Hematopoietic multipotent progenitor cell (in vitro differentiated cells): ENCODE results near the gene MED25. TPM values are rescaled to one million over a fixed set of nuclear protein-coding genes. Genes with fewer than 3 reads are reported as not detected.

ENCODE experiments used
- DNase-seq, 3 donors: peaks; one replicate each; pipeline ENCODE4 v3.0.0-alpha.2; 2011 to 2015; ENCODE audit warnings: low read depth in 2 of 3, low spot score in 2 of 3
- total RNA-seq: library from RNA; depleted of rRNA; stranded (reverse); fragments of >200 nt; gene quantifications from one replicate; pipeline ENCODE4 v1.2.3, GENCODE V29; 2012

MED25 gene
- 50.9 TPM for total RNA-seq

DNA sequence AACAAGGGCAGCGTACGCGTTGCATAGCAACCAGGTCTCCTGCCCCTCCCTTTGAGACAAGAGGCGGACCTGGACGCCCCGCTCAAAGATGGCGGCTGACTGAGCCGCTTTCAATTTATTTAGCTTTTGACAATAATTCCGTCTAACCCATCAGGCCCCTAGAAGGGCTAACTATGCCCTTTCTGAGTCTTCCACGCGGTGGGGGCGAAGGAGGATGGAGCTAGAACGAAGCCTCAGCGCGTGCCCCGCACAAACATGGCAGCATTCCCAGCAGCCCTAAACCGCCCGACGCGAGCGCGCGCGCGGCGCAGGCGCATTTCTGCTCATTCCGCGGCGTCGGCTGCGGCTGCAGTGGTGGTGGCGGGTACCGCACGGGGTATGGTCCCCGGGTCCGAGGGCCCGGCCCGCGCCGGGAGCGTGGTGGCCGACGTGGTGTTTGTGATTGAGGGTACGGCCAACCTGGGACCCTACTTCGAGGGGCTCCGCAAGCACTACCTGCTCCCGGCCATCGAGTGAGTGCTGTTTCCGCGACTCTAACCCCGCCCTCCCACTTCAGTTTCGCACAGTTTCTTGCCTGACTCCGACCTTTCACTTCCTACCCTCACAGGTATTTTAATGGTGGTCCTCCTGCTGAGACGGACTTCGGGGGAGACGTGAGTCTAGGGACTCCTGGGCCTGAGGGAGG is at the start of gene MED25:
Gene MED25, plus strand, starts transcription at position 326 of the 685 bp plus-strand sequence. Its CDS starts 53 bp downstream, at position 379.
- peak; percentile 88 to 96 (median 91) for DNase-seq

DNA sequence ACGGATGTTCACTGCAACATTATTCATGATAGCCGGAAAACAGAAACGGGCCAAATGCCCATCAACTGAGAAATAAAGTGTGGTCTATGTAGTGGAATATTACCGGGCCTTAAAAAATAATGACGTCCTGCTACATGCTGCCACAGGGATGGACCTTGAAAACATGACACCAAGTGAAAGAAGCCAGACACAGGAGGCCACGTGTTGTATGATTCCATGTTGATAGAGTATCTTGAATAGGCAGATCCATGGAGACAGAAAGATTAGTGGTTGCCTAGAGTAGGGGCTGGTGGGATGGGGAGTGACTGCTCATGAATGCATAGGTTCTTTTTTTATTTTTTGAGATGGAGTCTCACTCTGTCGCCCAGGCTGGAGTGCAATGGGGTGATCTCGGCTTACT is 47.6 kb upstream of the MED25 start:
- no peak for DNase-seq

DNA sequence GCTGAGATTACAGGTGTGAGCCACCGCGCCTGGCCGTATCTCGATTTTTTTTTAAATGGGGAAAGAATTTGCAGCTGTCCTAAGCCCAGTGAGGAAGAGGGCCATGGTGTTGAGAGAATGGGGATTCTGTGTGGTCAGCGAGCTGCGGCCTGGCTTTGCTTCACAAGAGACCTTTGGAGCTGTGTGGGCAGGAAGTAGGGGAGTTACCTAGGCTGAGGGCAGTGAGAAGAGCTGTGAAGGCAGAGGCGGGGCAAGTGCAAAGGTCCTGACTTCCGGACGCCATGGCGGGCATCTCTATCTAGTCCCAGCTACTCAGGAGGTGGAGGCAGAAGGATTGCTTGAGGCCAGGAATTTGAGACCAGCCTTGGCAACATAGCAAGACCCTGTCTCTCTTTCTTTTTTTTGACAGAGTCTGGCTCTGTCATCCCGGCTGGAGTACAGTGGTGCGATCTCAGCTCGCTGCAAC is 46.4 kb upstream of the MED25 start:
- DNase-seq = no peak

DNA sequence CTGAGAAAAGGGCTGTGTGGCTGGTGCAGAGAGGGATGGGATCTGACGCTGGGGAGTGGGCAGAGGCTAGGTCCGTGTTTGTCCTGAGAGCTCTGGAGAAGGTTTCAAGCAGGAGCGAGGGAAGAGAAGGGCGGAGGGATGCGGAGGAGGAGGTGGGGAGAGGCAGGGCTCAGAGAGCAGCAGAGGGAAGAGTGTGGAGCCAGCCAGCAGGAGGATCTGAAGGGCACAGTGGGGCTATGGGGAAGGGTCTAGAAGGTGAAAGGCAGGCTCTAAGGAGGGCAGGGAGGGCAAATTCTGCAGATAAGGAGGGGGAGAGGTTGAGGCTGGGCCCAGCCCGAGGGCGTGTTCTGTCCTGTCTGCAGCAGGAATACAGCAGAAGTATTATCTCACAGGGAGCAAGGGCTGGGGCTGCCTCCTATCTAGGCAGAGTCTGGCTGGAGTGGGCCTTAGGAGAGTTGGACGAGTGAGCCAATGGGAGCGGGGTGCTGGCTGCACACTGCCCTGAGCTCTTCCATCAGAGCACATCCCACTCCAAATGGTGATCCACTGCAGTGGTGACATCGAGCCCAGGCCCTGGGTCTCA is 45.1 kb upstream of the MED25 start:
- DNase-seq = no peak

DNA sequence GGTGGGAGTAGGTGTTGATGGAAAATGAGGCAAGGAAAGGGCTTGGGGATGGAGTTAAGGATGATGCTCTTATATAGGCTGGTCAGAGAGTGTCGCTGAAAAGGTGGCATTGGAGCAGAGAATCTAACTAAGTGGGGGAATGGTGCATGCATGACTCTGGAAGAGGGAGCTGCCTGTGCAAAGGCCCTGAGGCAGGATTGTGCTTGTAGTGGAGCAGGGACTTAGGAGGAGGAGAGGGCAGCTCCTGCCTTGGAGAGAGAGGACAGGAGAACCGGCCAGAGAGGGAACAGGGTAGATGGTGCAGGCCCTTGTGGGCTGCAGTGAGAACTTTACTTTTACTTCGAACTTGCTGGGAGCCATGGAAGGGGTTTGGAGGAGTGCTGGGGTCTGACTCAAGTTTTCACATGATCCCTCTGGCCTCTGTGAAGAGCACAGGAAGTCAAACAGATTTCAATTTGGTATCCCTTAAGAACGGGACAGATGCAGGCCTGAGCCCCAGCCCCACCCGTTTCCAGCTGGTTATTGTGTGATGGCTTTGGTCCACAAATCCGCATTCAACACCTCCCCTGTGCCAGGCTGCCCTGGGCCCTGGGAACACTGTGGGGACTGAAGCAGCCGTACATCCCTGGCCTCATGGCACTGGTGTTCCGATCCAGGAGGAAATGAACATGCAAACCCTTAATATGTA is 44.3 kb upstream of the MED25 start:
- DNase-seq = no peak

DNA sequence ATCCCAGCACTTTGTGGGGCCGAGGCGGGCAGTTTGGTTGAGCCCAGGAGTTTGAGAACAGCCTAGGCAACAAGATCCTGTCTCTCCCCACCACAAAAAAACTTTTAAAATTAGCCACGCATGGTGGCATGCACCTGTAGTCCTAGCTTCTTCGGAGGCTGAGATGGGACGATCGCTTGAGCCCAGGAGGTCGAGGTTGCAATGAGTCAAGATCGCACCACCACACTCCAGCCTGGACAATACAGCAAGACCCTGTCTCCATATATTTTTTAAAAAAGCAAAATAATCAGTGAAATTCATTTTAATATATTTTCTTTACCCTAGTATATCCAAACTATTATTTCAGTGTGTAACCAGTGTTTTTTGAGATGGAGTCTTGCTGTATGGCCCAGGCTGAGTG is 43.1 kb upstream of the MED25 start:
- DNase-seq = no peak

DNA sequence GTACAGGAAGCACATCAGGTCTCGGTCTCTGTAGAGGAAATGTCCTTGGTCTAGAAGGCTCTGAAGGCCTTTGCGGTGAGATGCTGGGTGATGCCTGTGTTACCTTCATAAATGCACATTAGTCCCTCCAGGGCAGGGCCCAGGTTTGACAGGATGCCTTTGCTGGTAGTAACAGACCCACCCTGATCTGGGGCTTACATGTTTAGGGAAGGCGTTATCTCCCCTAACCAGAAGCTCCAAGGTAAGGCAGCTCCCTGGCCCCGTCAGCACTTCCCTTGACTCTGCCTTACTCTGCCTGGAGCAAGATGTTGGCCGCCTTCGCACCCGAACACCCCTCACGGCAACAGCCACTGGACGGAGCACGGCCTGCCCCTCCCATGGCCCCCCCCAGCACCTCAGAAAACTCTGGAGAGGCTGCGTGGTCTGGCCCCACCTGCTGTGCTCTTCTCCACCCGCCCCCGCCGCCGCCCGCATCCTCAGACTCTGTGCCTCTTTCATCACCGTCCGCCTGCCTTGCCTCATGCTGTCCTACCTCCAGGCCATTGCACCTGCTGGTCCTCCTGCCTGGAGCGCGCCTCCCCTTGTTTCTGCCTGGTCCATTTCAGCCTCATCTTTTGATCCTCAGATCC is 42.2 kb upstream of the MED25 start:
- no peak for DNase-seq

DNA sequence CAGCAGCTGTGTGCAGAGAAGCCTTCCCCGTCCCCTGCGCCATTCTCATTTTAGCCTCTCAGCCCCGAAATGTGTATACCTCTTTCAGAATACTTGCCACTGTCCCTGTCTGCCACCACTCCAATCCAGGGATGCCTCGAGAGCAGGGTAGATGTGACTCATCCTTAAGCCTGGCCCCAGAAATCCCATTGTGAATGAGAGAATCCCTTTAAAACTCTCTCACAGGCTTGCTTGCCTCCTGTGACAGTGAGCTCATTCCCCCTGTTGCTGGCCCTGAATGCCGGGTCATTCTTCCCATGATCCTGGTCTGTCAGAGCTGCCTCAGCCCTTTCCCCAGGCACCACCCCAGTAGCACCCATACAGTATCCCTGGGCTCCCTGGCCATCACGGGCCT is 41.7 kb upstream of the MED25 start:
- no peak for DNase-seq

DNA sequence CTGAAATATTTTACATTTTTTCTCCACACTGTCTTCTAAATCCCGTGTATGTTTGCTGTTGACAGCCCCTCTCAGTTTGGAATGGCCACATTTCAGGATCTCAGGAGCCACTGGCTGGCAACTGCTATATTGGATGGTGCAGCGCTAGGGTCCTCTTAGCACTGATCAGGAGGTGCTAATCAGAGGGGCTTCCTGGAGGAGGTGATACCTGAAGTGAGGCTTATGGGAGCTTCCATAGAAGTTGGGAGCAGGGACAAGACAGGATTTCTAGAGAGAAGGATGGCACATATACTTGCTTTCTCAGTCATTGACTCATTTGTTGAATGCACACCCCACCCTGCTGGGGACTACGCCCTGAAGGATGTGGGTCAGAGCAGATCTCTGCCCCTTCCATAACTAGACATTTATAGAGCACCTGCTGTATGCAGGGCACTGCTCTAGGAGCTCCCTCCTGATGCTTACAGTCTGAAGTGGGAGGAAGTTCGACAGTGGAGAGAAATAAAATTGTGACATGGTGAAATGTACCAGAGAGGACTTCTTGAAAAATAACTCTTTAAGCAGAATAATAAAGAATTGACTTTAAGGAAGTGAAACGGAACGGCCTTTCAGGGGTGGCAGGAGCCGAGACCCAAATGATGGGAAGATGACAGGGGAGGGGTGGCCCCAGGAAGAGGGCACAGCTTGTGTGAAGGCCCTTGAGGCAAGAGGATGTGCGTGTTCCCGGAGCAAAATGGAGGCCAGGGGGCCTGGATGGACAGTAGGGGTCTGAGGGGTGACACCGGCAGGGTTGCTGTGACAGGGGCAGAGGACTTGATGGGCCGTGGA is 38.1 kb upstream of the MED25 start:
- DNase-seq = no peak

DNA sequence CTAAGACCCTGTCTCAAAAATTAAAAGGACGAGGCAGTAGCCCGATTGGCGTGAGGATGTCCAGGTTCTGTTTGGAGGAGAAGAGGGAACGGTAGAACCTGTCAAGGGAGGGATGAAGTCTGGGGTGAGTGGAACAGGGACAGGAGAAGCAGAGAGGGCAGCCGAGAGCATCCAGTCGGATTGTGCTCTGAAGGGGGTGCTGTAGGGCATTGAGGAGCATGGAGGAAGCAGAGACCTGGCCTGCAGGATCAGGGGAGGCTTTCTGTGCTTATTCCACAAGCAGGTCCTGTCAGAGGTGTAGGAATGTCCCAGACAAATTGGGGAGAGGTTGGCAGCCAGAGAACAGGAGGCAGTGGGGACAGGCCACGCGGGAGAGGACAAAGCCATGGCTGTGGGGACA is 37.2 kb upstream of the MED25 start:
- DNase-seq = no peak

DNA sequence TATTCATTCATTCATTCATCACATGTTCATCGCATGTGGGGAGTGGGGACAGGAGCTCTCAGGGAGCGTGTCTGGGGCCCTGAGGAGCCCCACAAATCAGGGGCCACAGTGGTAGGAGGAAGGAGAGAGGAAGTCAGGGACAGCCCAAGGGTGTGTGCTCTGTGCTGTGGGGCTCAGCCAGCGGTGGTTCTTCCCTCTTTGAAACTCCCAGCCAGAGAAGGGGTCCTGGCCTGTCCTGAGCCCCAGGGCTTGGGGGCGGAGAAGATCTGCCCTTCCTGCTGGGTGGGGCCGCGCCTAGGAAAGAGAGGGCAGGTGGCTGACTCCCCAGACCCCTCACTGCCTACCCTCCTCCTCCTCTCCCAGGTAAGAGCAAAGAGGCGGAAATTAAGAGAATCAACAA is 36.7 kb upstream of the MED25 start:
- DNase-seq = no peak

DNA sequence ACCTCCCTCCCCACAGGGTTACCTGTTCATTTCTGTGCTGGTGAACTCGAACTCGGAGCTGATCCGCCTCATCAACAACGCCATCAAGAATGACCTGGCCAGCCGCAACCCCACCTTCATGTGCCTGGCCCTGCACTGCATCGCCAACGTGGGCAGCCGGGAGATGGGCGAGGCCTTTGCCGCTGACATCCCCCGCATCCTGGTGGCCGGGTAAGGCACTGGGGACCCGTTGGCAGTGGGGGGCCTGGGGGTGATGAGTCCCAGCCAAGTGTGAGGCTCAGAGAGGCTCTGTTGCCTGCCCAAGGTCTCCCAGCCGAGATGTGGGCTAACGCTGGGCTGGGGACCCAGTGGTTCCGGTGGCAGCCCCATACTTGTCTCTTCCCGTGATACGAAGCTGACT is 35.6 kb upstream of the MED25 start:
- no peak for DNase-seq

DNA sequence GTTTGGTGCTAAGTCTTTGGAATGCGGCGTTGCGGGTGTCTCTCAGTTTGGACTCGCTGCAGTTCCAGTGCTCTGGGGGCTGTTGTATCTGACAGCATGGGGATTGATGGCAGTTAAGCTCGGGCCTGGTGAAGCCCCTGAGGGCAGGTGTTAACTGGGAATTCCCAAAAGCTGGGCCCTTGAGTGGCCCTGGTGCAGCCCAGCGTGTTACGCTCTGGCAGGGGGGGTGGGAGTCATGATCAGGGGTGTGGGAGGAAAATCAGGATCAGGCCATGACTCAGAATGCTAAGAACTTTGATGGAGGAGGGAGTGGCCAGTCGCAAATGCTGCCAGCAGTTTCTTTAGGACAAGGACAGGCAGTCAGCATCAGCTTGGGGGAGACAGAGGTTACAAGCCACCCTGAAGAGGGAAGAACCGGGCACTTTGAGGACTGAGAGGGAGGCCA is 31.7 kb upstream of the MED25 start:
- no peak for DNase-seq

DNA sequence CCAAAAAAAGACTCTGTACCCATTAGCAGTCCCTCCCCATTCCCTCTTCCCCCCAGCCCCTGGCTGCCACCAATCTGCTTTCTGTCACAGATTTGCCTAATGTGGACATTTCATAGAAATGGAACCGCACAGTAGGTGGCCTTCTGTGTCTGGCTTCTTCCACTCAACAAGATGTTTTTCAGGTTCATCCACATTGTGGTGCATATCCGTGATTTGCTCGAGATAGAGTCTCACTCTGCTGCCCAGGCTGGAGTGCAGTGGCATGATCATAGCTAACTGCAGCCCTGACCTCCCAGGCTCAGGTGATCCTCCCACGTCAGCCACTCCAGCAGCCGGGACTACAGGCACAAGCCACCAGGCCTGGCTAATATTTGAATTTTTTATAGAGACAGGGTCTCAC is 30.3 kb upstream of the MED25 start:
- DNase-seq = no peak

DNA sequence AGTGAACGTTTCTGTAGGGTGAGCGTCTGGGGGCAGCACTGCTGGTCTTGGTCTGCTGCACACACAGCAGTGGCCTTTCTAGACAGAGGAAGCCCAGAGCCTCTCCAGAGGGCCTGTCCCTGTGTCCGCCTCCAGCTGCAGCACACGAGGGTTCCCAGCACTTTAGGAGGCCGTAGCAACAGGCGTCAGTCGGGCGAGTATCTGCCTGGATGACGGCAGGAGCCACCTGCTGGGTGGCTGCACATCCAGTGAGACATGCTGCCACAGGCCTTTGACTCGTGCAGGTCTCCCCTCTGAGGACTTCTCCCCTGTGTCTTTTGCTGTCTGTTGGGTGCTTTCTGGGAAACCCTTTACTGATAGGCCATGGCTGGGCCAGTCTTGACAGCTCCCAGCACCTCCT is 29.2 kb upstream of the MED25 start:
- DNase-seq = no peak

DNA sequence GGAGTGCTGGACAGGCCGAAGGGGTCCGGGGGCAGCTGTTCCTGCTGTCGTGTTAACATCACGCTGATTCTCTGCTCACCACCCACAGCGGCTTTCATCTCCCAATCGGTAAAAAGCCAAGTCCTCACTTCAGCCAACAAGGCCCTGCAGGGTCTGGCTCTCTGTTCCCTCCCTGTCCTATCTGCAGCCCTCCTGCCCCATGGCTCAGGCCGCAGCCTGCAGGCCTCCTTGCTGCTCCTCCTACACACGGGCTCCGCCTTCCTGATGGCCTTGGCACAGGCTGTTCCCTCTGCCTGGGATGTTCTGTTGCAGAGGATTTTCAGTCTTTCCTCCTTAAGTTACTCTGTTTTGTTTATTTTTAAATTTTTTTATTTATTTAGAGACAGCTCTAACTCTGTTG is 27.2 kb upstream of the MED25 start:
- no peak for DNase-seq

DNA sequence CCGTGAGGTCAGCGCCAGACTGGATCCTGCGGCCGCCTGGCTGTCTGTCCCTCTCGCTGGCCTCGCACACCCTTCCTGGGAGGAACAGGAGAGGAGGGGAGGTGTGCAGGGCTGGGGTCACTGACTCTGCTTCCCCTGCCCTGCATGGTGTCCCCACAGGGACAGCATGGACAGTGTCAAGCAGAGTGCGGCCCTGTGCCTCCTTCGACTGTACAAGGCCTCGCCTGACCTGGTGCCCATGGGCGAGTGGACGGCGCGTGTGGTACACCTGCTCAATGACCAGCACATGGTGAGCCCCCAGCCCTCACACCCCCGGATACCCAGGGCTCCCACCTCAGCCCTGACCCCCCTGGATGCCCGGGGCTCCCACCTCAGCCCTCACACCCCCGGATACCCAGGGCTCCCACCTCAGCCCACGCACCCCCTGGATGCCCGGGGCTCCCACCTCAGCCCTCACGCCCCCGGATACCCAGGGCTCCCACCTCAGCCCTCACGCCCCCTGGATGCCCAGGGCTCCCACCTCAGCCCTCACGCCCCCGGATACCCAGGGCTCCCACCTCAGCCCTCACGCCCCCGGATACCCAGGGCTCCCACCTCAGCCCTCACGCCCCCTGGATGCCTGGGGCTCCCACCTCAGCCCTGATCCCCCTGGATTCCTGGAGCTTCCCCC is 26.2 kb upstream of the MED25 start:
- DNase-seq = no peak

DNA sequence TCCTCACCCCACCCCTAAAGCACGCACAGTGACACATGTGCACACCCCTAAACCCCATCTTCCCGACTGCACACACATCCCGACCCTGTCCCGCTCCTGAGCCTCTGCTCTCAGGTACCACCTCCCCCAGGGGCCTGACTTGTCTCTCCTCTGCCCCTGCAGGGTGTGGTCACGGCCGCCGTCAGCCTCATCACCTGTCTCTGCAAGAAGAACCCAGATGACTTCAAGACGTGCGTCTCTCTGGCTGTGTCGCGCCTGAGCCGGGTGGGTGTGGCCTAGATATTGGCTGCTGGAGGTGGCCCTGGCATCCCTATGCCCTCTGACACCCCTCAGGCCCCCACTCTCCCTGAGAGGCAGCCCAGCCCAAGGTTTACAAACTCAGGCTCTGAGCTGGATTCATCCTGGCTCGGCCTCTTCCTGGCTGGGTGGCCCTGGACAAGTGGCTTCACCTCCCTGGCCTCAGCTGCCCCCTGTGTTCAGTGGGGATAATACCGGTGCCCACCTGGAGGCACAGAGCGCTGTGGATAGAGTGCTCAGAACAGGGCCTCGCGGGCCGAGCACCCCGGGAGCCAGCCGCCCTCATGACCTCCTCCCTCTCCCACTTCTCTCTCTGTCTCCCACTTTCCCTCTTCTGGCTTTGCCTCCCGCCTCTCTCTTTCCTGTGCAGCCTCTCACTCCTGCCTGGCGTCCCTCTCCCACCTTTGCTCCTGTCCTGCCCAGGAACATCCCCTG is 25.1 kb upstream of the MED25 start:
- DNase-seq = no peak

DNA sequence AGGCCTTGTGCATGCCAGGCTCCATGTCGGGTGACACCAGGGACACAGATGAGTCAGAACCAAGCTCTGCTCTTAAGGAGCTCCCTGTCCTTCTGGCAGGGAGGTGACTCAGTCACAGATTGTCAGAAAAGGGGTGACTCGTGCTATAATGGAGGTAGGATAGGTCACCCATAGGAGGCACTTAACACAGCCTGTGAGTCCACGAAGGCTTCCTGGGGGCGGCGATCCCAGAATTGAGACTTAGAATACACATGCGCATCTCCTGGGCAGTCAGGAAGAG is 24.6 kb upstream of the MED25 start:
- no peak for DNase-seq

DNA sequence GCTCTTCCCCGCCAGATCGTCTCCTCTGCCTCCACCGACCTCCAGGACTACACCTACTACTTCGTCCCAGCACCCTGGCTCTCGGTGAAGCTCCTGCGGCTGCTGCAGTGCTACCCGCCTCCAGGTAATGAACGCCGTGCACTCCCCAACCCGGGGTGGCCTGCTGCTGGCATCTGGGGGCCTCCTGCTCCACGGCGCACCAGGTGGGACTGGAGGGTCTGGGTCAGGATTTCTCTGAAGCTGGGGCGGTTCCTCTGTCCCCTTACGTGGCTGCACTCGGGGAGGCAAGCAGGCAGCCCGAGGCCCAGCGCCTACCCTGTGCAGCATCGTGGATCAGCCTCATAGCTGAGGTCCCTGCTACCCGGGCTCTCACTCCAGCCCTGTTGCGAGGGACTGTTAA is 22.5 kb upstream of the MED25 start:
- no peak for DNase-seq
